H1 (cell line): Measurements from ENCODE around the gene RBMS2. TPM values are rescaled to one million over a fixed set of nuclear protein-coding genes. Genes with fewer than 3 reads are reported as not detected.

Source experiments
- BRCA1 ChIP-seq: IDR thresholded peaks from 2 replicates; pipeline ENCODE4 v1.6.1; 2012; ENCODE audit warnings: low read depth, low read length, improper control_type of control experiment
- CBX8 ChIP-seq: fragments of 300-800, 300-1000 bp; sonication (generic); IDR thresholded peaks from 2 replicates; pipeline ENCODE4 v1.7.1; 2016; ENCODE audit warnings: low read depth, low read length, borderline replicate concordance
- CHD1 ChIP-seq: IDR thresholded peaks from 2 replicates; pipeline ENCODE4 v1.6.1; 2012; ENCODE audit warnings: low read depth, low read length, improper control_type of control experiment
- CREB1 ChIP-seq: IDR thresholded peaks from 2 replicates; pipeline ENCODE4 v1.6.1; 2012; ENCODE audit warnings: inconsistent platforms
- E2F6 ChIP-seq: IDR thresholded peaks from 2 replicates; pipeline ENCODE4 v1.6.1; 2012; ENCODE audit warnings: inconsistent platforms
- EP300 ChIP-seq, 2 experiments: IDR thresholded peaks; 1 replicate in 1 of 2; 2 replicates in 1 of 2; pipeline ENCODE4 v1.6.1; 2011 to 2012; ENCODE audit warnings: low read depth in 2 of 2, low read length in 2 of 2, mild to moderate bottlenecking in 2 of 2, borderline replicate concordance in 1 of 2, inconsistent platforms in 1 of 2, moderate library complexity in 1 of 2
- JUN ChIP-seq: IDR thresholded peaks from 2 replicates; pipeline ENCODE4 v1.6.1; 2011; ENCODE audit warnings: low read depth, mild to moderate bottlenecking, improper control_type of control experiment, low read length
- MAFK ChIP-seq: IDR thresholded peaks from 2 replicates; pipeline ENCODE4 v1.6.1; 2012; ENCODE audit warnings: low read depth, mild to moderate bottlenecking, improper control_type of control experiment, low read length
- PHF8 ChIP-seq: fragments of 200-600 bp; sonication (generic); conservative IDR thresholded peaks from 2 replicates; pipeline ENCODE4 v1.7.1; 2012; ENCODE audit warnings: low read depth, mild to moderate bottlenecking, inconsistent platforms, low read length, moderate library complexity
- POLR2A ChIP-seq, 2 experiments: IDR thresholded peaks; 1 replicate in 1 of 2; 2 replicates in 1 of 2; pipeline ENCODE4 v1.6.1; 2011; ENCODE audit warnings: low read depth in 2 of 2, low read length in 2 of 2, mild to moderate bottlenecking in 2 of 2; ENCODE audit errors: control extremely low read depth in 1 of 2
- POLR2AphosphoS5 ChIP-seq: IDR thresholded peaks from 2 replicates; pipeline ENCODE4 v1.6.1; 2011; ENCODE audit warnings: low read depth, low read length
- POU5F1 ChIP-seq: IDR thresholded peaks from 2 replicates; pipeline ENCODE4 v1.6.1; 2011; ENCODE audit warnings: low read depth, mild to moderate bottlenecking, low read length, moderate library complexity
- SIN3A ChIP-seq, 2 experiments: IDR thresholded peaks in 1 of 2; conservative IDR thresholded peaks in 1 of 2; 2 replicates each; pipeline ENCODE4 v1.6.1; 2011 to 2012; ENCODE audit warnings: low read length in 2 of 2, improper control_type of control experiment in 1 of 2, low read depth in 1 of 2, mild to moderate bottlenecking in 1 of 2
- SIX5 ChIP-seq: IDR thresholded peaks from 2 replicates; pipeline ENCODE4 v1.6.1; 2011; ENCODE audit warnings: mild to moderate bottlenecking, low read depth, low read length
- SP1 ChIP-seq: IDR thresholded peaks from 2 replicates; pipeline ENCODE4 v1.6.1; 2011; ENCODE audit warnings: low read depth, low read length
- SUZ12 ChIP-seq: fragments of 200-600 bp; sonication (generic); IDR thresholded peaks from 2 replicates; pipeline ENCODE4 v1.6.1; 2012; ENCODE audit warnings: mild to moderate bottlenecking, inconsistent platforms, low read length, moderate library complexity, mixed read lengths
- TAF1 ChIP-seq: IDR thresholded peaks from 2 replicates; pipeline ENCODE4 v1.6.1; 2011; ENCODE audit warnings: mild to moderate bottlenecking, low read depth, low read length
- TAF7 ChIP-seq: optimal IDR thresholded peaks from 2 replicates; pipeline ENCODE3; 2011; ENCODE audit warnings: low read depth, mild to moderate bottlenecking, inconsistent platforms, low read length, moderate library complexity, borderline replicate concordance
- TBP ChIP-seq: IDR thresholded peaks from 2 replicates; pipeline ENCODE4 v1.6.1; 2011; ENCODE audit warnings: low read depth, low read length, improper control_type of control experiment
- TCF12 ChIP-seq: IDR thresholded peaks from 2 replicates; pipeline ENCODE4 v1.6.1; 2011; ENCODE audit warnings: low read depth, mild to moderate bottlenecking, low read length
- TEAD4 ChIP-seq: IDR thresholded peaks from 2 replicates; pipeline ENCODE4 v1.6.1; 2012; ENCODE audit warnings: low read depth, low read length, inconsistent platforms, mixed read lengths
- YY1 ChIP-seq: IDR thresholded peaks from 2 replicates; pipeline ENCODE4 v1.6.1; 2011; ENCODE audit warnings: low read depth, mild to moderate bottlenecking, low read length
- ZNF274 ChIP-seq: IDR thresholded peaks from 2 replicates; pipeline ENCODE4 v1.7.0; 2012; ENCODE audit warnings: low read length, borderline replicate concordance; ENCODE audit errors: extremely low read depth
- polyA plus RNA-seq, 7 experiments: library from polyadenylated mRNA; depleted of rRNA in 3 of 7; stranded (reverse) in 5 of 7; unstranded in 2 of 7; fragments of >200 nt in 5 of 7; fragments of 200-250 nt in 2 of 7; gene quantifications; 1 replicate in 5 of 7; 2 replicates in 1 of 7; 4 replicates in 1 of 7; pipeline versions ENCODE4 v1.2.1 to v1.2.3, GENCODE V29; 2011 to 2013; ENCODE audit warnings: missing spikeins in 2 of 7, mixed read lengths in 2 of 7
- total RNA-seq: library from RNA; stranded (reverse); fragmentation: NEBNext Ultra II Directional; extraction: Animal tissue kit (Norgen Biotek cat#: 25700); gene quantifications from 2 replicates; pipeline ENCODE4 v1.2.1, GENCODE V29; 2021
- TF ChIP-seq, protein P1 (sequence below): IDR thresholded peaks from 2 replicates; pipeline ENCODE4 v1.6.1; 2012; ENCODE audit warnings: inconsistent platforms

Gene RBMS2
- total and polyA plus RNA-seq, 2 of the 8 experiments (the other 6 are each of a cell fraction or from before 2014, with no cell fraction given), result 9.6 to 31.3 TPM

DNA sequence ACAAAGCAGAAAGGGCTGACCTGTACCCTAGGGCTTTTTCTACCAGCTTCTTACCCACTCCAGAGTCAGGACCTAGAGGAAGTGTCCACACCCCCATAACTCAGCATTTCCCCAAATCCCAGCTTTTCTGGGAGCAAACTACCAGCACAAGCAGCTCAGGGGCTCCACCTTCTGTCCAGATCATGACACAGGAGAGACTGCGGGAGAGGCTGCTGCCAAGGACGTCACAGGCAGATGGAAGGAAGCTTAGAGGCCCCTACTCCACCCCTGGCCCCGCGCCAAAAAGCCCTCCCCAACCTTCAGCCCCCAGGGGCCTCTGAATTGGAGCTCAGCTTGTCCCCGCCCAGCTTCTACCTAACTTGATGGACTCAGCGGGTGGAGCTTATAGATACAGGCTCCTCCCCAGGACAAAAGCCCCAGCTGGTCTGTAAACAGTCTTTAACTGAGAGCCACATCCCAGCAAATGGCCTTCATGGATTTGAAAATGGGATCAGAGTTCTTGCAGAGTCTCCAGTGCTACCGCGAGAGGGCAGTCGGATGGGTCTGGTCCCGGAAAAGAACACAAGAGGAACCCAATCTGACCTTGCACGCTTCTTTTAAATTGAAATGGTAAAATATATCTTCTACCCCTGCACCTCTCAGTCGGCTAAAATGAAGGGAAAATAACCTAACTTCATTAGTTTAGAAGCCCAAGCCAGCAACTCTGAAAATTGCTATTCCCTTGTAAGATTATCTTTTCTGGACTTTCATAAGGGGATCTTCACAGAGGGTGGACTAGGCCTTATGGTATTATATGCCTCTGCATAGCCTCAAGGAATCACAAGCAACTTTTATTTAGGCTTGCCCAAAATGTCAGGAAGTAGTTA lies 115.3 kb downstream of the RBMS2 start (continued):
- TF ChIP-seq POU5F1, result no peak
- no peak for TF ChIP-seq PHF8
- TF ChIP-seq CREB1, result peak; percentile 87
- TF ChIP-seq BRCA1, result 0 out of 2 replicates have a peak, but pooled peaks have one; percentile 38
- TF ChIP-seq TAF1, result peak; percentile 36; the same call in 1 of the 2 replicates
- peak; percentile 82 for TF ChIP-seq SP1
- TF ChIP-seq MAFK, result no peak
- no peak for TF ChIP-seq TAF7
- TF ChIP-seq TCF12, result no peak
- TF ChIP-seq, protein P1, sequence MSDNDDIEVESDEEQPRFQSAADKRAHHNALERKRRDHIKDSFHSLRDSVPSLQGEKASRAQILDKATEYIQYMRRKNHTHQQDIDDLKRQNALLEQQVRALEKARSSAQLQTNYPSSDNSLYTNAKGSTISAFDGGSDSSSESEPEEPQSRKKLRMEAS, result no peak
- TF ChIP-seq CHD1, result no peak
- TF ChIP-seq TBP, result peak; percentile 62; the same call in 1 of the 2 replicates
- TF ChIP-seq YY1, result 0 out of 2 replicates have a peak, but pooled peaks have one; percentile 12
- TF ChIP-seq SIX5, result no peak
- no peak for TF ChIP-seq JUN
- TF ChIP-seq ZNF274, result no peak
- peak; percentile 5; the same call in 1 of the 2 replicates for TF ChIP-seq POLR2AphosphoS5
- TF ChIP-seq E2F6, result no peak
- peak; percentile 80 to 89; a peak in 3 of 4 replicates for TF ChIP-seq SIN3A (conservative IDR thresholded peaks at IDR 0.05 in 1 of 2, IDR thresholded peaks at IDR 0.05 in 1 of 2; ENCODE audit: low read depth in 1 of 2, low read length in 2 of 2)
- peak in 1 of 2 experiments; percentile 72; a peak in 1 of 3 replicates for TF ChIP-seq EP300 (IDR thresholded peaks at IDR 0.05; ENCODE audit: borderline replicate concordance in 1 of 2, low read depth in 2 of 2, low read length in 2 of 2)
- peak in 1 of 2 experiments; percentile 35; a peak in 1 of 3 replicates for TF ChIP-seq POLR2A (IDR thresholded peaks at IDR 0.05; ENCODE audit: control extremely low read depth in 1 of 2, low read depth in 2 of 2, low read length in 2 of 2)
- TF ChIP-seq CBX8, result no peak
- TF ChIP-seq SUZ12, result no peak
- TF ChIP-seq TEAD4, result no peak
